ENCODE results near the gene FMN2. TPM values are rescaled to one million over a fixed set of nuclear protein-coding genes. Genes with fewer than 3 reads are reported as not detected.

Gene FMN2
- total RNA-seq, 1 experiment from 2014 or later, result not detected

- Histone ChIP-seq H3F3A (ENCODE audit: insufficient read depth, low read depth) (no peaks in the 10 kb centered on the region), H3K27me3 (ENCODE audit: insufficient read depth, low read depth) (peaks cover 6% of the 10 kb centered on the region; the same call in 1 of the 2 replicates), H2AFZ (no peak overlapping the region), H3K9me3 (ENCODE audit: insufficient read depth, low read depth) (no peaks in the 10 kb centered on the region), H3K4me1 (replicated peaks; ENCODE audit: insufficient read depth) (no peaks in the 10 kb centered on the region), H3K4me2 (no peak overlapping the region), H3K27ac (no peak overlapping the region), H3K4me3 (no peak overlapping the region), H3K36me3 (ENCODE audit: low read depth) (no peaks in the 10 kb centered on the region), H4K20me1 (ENCODE audit: insufficient read depth) (no peaks in the 10 kb centered on the region), H3K9me2 (ENCODE audit: insufficient read depth) (no peaks in the 10 kb centered on the region; the same call in 1 of the 2 replicates), H3K79me2 (ENCODE audit: low read depth) (no peaks in the 10 kb centered on the region)
- no TSS peak for BruUV-seq (replicated peaks)
- TF ChIP-seq, protein P1, sequence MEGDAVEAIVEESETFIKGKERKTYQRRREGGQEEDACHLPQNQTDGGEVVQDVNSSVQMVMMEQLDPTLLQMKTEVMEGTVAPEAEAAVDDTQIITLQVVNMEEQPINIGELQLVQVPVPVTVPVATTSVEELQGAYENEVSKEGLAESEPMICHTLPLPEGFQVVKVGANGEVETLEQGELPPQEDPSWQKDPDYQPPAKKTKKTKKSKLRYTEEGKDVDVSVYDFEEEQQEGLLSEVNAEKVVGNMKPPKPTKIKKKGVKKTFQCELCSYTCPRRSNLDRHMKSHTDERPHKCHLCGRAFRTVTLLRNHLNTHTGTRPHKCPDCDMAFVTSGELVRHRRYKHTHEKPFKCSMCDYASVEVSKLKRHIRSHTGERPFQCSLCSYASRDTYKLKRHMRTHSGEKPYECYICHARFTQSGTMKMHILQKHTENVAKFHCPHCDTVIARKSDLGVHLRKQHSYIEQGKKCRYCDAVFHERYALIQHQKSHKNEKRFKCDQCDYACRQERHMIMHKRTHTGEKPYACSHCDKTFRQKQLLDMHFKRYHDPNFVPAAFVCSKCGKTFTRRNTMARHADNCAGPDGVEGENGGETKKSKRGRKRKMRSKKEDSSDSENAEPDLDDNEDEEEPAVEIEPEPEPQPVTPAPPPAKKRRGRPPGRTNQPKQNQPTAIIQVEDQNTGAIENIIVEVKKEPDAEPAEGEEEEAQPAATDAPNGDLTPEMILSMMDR (conservative IDR thresholded peaks at IDR 0.05), result no peak
- no peak for TF ChIP-seq EZH2 (IDR thresholded peaks at IDR 0.05; ENCODE audit: low read depth)
- intact Hi-C loops (cut with micrococcal nuclease; ENCODE audit: unreplicated experiment), result no loop called here
- CTCF ChIA-PET, result no interaction called here
- POLR2A ChIA-PET (ENCODE audit: unreplicated experiment), result no interaction called here
- no peak for DNase-seq
Observed at GRCh38 chr1:240235521-240236288, 144.0 kb downstream of the FMN2 start.

DNA sequence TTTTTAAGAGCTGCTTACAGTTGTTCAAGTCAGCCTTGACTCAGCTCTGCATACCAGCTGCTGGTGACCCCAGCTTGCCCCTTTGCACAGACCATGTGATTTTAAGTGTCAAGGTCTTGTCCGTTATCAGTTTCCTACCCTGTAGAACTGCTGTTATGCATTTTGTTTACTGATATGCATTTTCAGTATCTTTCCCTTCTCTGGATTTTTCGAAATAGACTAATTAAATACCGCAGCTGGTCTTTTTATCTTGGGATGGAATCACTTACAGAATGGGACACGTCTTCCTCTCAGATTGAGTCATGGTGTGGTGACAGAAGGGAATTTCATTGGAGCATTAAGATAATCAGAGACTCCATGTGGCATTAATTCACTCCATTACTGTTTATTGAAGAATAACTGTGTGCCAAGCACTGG, 145.6 kb downstream of the FMN2 start:
- no peaks in the 10 kb centered on the region for H3K79me2 ChIP-seq (ENCODE audit: low read depth)
- H3K27ac ChIP-seq, result no peak overlapping the region
- no peaks in the 10 kb centered on the region for H3K36me3 ChIP-seq (ENCODE audit: low read depth)
- H2AFZ ChIP-seq, result no peak overlapping the region
- no peak for DNase-seq
- intact Hi-C loops (cut with micrococcal nuclease; ENCODE audit: unreplicated experiment), result no loop called here
- no peaks in the 10 kb centered on the region for H3K27me3 ChIP-seq (ENCODE audit: insufficient read depth, low read depth)
- no peaks in the 10 kb centered on the region for H3K9me3 ChIP-seq (ENCODE audit: insufficient read depth, low read depth)
- CTCF ChIA-PET, result no interaction called here
- H3K4me3 ChIP-seq, result no peak overlapping the region
- no peak overlapping the region for H3K4me2 ChIP-seq
- H3F3A ChIP-seq (ENCODE audit: insufficient read depth, low read depth), result no peaks in the 10 kb centered on the region
- H3K9me2 ChIP-seq (ENCODE audit: insufficient read depth), result no peaks in the 10 kb centered on the region; the same call in 1 of the 2 replicates
- H4K20me1 ChIP-seq (ENCODE audit: insufficient read depth), result no peaks in the 10 kb centered on the region
- no peaks in the 10 kb centered on the region for H3K4me1 ChIP-seq (replicated peaks; ENCODE audit: insufficient read depth)
- TF ChIP-seq EZH2 (IDR thresholded peaks at IDR 0.05; ENCODE audit: low read depth), result no peak
- TF ChIP-seq, protein P1 (conservative IDR thresholded peaks at IDR 0.05), result no peak
- POLR2A ChIA-PET (ENCODE audit: unreplicated experiment), result no interaction called here
- no TSS peak for BruUV-seq (replicated peaks)

DNA sequence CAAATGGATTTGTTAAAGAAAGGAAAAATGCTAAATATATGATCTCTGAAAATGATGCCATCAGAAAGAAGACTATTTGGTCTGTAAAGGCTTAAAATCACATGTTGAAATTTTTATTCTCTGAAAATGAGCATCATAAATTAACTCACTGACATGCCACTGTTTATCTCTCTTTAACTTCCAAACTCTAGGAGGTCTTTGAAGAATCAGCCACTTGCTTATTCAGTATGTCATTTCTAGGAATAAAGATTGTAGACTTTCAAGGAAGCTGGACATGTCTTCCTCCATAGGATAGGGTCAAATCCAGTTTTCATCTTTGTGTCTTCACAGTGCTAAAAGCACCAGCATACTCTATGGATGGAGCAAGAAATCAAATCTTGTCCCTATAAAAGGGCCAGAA, 147.6 kb downstream of the FMN2 start:
- no peaks in the 10 kb centered on the region for H4K20me1 ChIP-seq (ENCODE audit: insufficient read depth)
- H3K9me3 ChIP-seq (ENCODE audit: insufficient read depth, low read depth), result no peaks in the 10 kb centered on the region
- ChIA-PET POLR2A (ENCODE audit: unreplicated experiment) (no interaction called here), CTCF (no interaction called here)
- TF ChIP-seq EZH2 (IDR thresholded peaks at IDR 0.05; ENCODE audit: low read depth), result no peak
- TF ChIP-seq, protein P1 (conservative IDR thresholded peaks at IDR 0.05), result no peak
- H3K4me3 ChIP-seq, result no peak overlapping the region
- BruUV-seq (replicated peaks), result no TSS peak
- H3F3A ChIP-seq (ENCODE audit: insufficient read depth, low read depth), result no peaks in the 10 kb centered on the region
- no peak overlapping the region for H3K4me2 ChIP-seq
- intact Hi-C loops (cut with micrococcal nuclease; ENCODE audit: unreplicated experiment), result no loop called here
- H3K27me3 ChIP-seq (ENCODE audit: insufficient read depth, low read depth), result no peaks in the 10 kb centered on the region
- no peaks in the 10 kb centered on the region for H3K79me2 ChIP-seq (ENCODE audit: low read depth)
- H3K9me2 ChIP-seq (ENCODE audit: insufficient read depth), result no peaks in the 10 kb centered on the region; the same call in 1 of the 2 replicates
- no peaks in the 10 kb centered on the region for H3K36me3 ChIP-seq (ENCODE audit: low read depth)
- H2AFZ ChIP-seq, result no peak overlapping the region
- H3K4me1 ChIP-seq (replicated peaks; ENCODE audit: insufficient read depth), result no peaks in the 10 kb centered on the region
- DNase-seq, result no peak
- no peak overlapping the region for H3K27ac ChIP-seq
